ENCODE results near the gene INTS14.

INTS14 gene

DNA sequence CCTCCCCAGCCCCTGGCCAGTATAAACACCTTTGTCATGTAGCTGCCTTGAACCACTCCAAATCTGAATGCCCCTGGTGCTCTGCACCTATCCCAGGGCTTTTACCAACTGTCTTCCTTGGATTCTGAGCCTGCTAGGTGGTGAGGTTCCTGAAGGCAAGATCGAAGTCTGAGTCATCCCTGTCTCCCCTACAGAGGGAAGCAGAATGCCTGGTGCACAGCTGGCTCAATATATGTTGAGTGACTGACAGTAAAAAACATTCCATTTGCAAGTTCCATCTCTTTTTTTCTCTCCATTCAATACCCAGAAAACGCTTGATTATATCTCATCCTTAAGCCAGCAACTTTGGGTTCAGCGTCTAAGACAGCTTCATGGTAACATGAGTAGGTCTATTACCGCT, 35.6 kb upstream of the INTS14 start:
- H3K4me1 ChIP-seq: no peaks in the 10 kb centered on the region
- no peaks in the 10 kb centered on the region for H3K27me3 ChIP-seq
- no peaks in the 10 kb centered on the region for H3K36me3 ChIP-seq
- TF ChIP-seq Cebpa-rat (IDR thresholded peaks at IDR 0.05): no peak
- no peak overlapping the region for H3K4me3 ChIP-seq
- H3K9me3 ChIP-seq: no peaks in the 10 kb centered on the region
- no peak overlapping the region for H3K4me2 ChIP-seq
- no peak overlapping the region for H3K27ac ChIP-seq
- no peaks in the 10 kb centered on the region for H4K20me1 ChIP-seq
- no peak overlapping the region for H3K9ac ChIP-seq

DNA sequence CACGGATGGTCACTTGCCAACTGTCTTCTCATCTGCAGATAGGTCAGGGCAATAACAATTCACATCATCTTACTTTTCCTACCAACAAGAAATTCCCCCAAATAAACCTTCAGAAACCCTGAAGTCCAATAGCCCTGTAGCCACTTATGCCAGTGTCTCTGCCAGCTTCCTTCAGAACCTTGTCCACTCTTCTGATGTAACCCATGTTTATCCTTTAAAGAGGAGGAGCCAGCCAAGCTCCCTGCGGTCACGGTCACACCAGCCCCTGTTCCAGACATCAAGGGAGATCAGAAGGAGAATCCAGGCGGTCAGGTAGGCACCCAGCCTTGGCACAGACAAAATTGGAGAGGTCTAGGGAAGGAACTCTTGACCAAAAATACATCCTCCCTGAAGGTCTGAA, 34.5 kb upstream of the INTS14 start:
- Histone ChIP-seq H3K4me2 (no peak overlapping the region), H3K27ac (no peak overlapping the region), H4K20me1 (no peaks in the 10 kb centered on the region), H3K4me1 (peaks cover under 1% of the 10 kb centered on the region; the same call in 1 of the 2 replicates), H3K4me3 (no peak overlapping the region), H3K36me3 (no peaks in the 10 kb centered on the region), H3K9me3 (no peaks in the 10 kb centered on the region), H3K27me3 (no peaks in the 10 kb centered on the region), H3K9ac (no peak overlapping the region)
- TF ChIP-seq Cebpa-rat (IDR thresholded peaks at IDR 0.05): no peak

- no peaks in the 10 kb centered on the region for H3K27me3 ChIP-seq
- H3K36me3 ChIP-seq: no peaks in the 10 kb centered on the region
- H3K27ac ChIP-seq: no peak overlapping the region
- H4K20me1 ChIP-seq: no peaks in the 10 kb centered on the region
- TF ChIP-seq Cebpa-rat (IDR thresholded peaks at IDR 0.05): no peak
- no peak overlapping the region for H3K4me2 ChIP-seq
- H3K9ac ChIP-seq: no peak overlapping the region
- H3K4me3 ChIP-seq: no peak overlapping the region
- peaks cover 10% of the 10 kb centered on the region; the same call in 1 of the 2 replicates for H3K4me1 ChIP-seq
- no peaks in the 10 kb centered on the region for H3K9me3 ChIP-seq
Observed at GRCh38 chr15:65644282-65644681, 33.4 kb upstream of the INTS14 start.

DNA sequence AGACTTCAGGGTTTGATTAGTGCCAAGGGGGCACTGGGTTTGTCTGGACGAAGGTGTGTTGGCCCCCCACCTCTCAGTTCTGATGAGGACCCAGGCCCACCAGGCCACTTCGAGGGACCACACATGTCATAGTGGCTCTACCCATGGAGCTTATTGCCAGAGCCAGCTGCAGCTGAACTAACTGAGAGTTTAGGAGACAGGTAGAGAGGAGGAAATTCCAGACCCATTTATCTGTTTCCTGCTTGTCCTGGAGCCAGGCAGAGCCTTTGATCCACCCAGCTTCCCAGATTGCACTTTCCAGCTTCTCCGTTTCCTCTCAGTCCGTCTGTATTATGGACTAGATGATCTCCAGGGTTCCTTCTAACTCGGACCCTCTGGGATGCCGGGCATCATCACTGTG, 31.7 kb upstream of the INTS14 start:
- H3K36me3 ChIP-seq: no peaks in the 10 kb centered on the region
- no peaks in the 10 kb centered on the region for H4K20me1 ChIP-seq
- no peak overlapping the region for H3K9ac ChIP-seq
- H3K27ac ChIP-seq: no peak overlapping the region
- H3K4me2 ChIP-seq: no peak overlapping the region
- no peaks in the 10 kb centered on the region for H3K27me3 ChIP-seq
- no peak overlapping the region for H3K4me3 ChIP-seq
- H3K9me3 ChIP-seq: no peaks in the 10 kb centered on the region
- no peak for TF ChIP-seq Cebpa-rat (IDR thresholded peaks at IDR 0.05)
- H3K4me1 ChIP-seq: peaks cover 15% of the 10 kb centered on the region; the same call in 1 of the 2 replicates

GRCh38 chr15:65641768-65642475, 31.0 kb upstream of the INTS14 start:
- H3K27me3 ChIP-seq: no peaks in the 10 kb centered on the region
- TF ChIP-seq Cebpa-rat (IDR thresholded peaks at IDR 0.05): no peak
- no peak overlapping the region for H3K4me2 ChIP-seq
- no peaks in the 10 kb centered on the region for H3K36me3 ChIP-seq
- peaks cover 15% of the 10 kb centered on the region; the same call in 1 of the 2 replicates for H3K4me1 ChIP-seq
- no peak overlapping the region for H3K9ac ChIP-seq
- H3K27ac ChIP-seq: no peak overlapping the region
- no peaks in the 10 kb centered on the region for H4K20me1 ChIP-seq
- no peaks in the 10 kb centered on the region for H3K9me3 ChIP-seq
- H3K4me3 ChIP-seq: no peak overlapping the region

GRCh38 chr15:65639509-65639908, 28.6 kb upstream of the INTS14 start:
- no peak overlapping the region for H3K9ac ChIP-seq
- H3K4me1 ChIP-seq: peaks cover 15% of the 10 kb centered on the region; the same call in 1 of the 2 replicates
- no peak overlapping the region for H3K4me3 ChIP-seq
- no peaks in the 10 kb centered on the region for H3K9me3 ChIP-seq
- H3K4me2 ChIP-seq: no peak overlapping the region
- TF ChIP-seq Cebpa-rat (IDR thresholded peaks at IDR 0.05): no peak
- no peaks in the 10 kb centered on the region for H4K20me1 ChIP-seq
- H3K27ac ChIP-seq: no peak overlapping the region
- H3K36me3 ChIP-seq: no peaks in the 10 kb centered on the region
- no peaks in the 10 kb centered on the region for H3K27me3 ChIP-seq

DNA sequence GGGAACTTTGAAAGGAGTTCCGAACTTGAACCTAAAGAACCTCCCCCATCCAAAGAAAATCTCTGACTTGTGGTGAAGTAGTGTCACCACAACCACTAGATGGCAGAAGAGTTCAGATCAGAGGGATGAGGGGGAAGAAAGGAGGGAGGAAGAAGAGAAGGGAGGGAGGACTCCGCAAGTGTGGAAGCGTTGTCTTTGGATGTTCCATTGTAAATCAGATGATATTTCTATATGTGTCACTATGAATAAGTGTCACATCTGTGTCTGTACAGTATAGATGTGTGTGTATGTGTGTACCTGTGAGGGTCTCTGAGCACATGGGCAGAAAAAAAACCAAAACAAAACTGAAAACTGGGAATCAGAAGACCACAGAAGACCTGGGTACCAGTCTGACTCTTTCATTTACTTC, 27.8 kb upstream of the INTS14 start:
- Histone ChIP-seq H3K4me1 (peaks cover 15% of the 10 kb centered on the region; the same call in 1 of the 2 replicates), H3K9ac (no peak overlapping the region), H3K27me3 (no peaks in the 10 kb centered on the region), H3K9me3 (no peaks in the 10 kb centered on the region), H4K20me1 (no peaks in the 10 kb centered on the region), H3K36me3 (no peaks in the 10 kb centered on the region), H3K4me2 (peak overlapping the region; percentile 25; the same call in 1 of the 2 replicates), H3K27ac (no peak overlapping the region), H3K4me3 (no peak overlapping the region)
- no peak for TF ChIP-seq Cebpa-rat (IDR thresholded peaks at IDR 0.05)

DNA sequence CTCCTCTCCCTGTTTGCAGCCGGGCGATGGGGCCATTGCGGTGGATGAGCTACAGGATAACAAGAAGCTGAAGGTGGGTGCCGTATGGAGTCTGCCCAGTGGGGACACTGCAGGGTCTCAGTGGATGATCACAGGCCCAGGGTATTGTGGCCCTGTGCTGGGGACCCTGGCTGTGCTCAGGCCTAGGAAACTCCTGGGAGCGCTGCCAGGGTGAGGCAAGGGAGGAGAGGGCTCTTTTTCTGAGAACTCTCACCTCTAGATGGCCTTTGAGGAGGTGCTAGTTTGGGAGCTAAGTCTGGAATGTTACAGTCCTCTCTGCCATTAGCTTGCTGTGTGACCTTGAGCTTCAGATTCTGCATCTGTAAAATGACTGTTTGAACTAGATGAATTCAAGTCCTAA, 27.2 kb upstream of the INTS14 start:
- no peak for TF ChIP-seq Cebpa-rat (IDR thresholded peaks at IDR 0.05)
- H3K4me2 ChIP-seq: 0 out of 2 replicates have a peak overlapping the region, but pooled peaks have one; percentile 15

DNA sequence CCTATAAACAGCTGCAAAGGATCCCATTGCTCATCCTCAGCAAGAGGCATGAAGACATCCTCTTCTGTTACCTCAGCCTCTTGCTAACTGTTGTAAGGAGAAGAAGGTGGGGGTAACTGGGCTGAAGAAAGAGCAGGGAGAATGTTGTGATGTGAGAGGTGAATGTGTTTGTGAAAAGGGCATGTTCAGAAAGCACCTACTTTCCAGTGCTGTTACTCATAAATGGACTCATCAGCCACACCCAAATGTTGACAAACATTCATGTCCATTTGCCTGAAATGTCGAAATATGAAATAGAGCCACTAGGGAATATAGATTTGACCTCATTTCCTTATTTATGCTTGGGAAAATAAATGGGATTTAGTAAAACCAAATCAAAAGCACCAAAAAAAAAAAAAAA, 23.4 kb upstream of the INTS14 start:
- no peak overlapping the region for H3K4me3 ChIP-seq
- H3K4me1 ChIP-seq: peaks cover 10% of the 10 kb centered on the region; the same call in 1 of the 2 replicates
- no peaks in the 10 kb centered on the region for H4K20me1 ChIP-seq
- no peaks in the 10 kb centered on the region for H3K36me3 ChIP-seq
- H3K9ac ChIP-seq: no peak overlapping the region
- no peaks in the 10 kb centered on the region for H3K9me3 ChIP-seq
- no peak overlapping the region for H3K27ac ChIP-seq
- H3K4me2 ChIP-seq: no peak overlapping the region
- TF ChIP-seq Cebpa-rat (IDR thresholded peaks at IDR 0.05): no peak
- H3K27me3 ChIP-seq: no peaks in the 10 kb centered on the region

More for the DNA sequence above, 27.2 kb upstream of the INTS14 start:
- Histone ChIP-seq H3K36me3 (no peaks in the 10 kb centered on the region), H4K20me1 (no peaks in the 10 kb centered on the region), H3K27me3 (no peaks in the 10 kb centered on the region), H3K4me1 (peaks cover 15% of the 10 kb centered on the region; the same call in 1 of the 2 replicates), H3K27ac (no peak overlapping the region), H3K4me3 (no peak overlapping the region), H3K9ac (no peak overlapping the region), H3K9me3 (no peaks in the 10 kb centered on the region)

GRCh38 chr15:65633752-65634151, 22.8 kb upstream of the INTS14 start:
- H3K4me1 ChIP-seq: peaks cover 10% of the 10 kb centered on the region; the same call in 1 of the 2 replicates
- no peak overlapping the region for H3K4me2 ChIP-seq
- no peak overlapping the region for H3K27ac ChIP-seq
- H3K9me3 ChIP-seq: no peaks in the 10 kb centered on the region
- H3K36me3 ChIP-seq: no peaks in the 10 kb centered on the region
- H3K27me3 ChIP-seq: no peaks in the 10 kb centered on the region
- no peak for TF ChIP-seq Cebpa-rat (IDR thresholded peaks at IDR 0.05)
- no peaks in the 10 kb centered on the region for H4K20me1 ChIP-seq
- H3K9ac ChIP-seq: no peak overlapping the region
- no peak overlapping the region for H3K4me3 ChIP-seq
